KOPT-K1 (cell line): ENCODE results near the gene B4GALT6.
"Not testable (repeated sequence)": the region's sequence is repeated elsewhere in the genome, so short reads cannot be mapped to it uniquely, and the experiment has no call there.

Source experiments
- H3K27ac ChIP-seq: fragments of 200-600 bp; sonication (generic); 2 replicates; pipeline ENCODE4 v1.5.1; 2016; ENCODE audit warnings: antibody characterized with exemption, mild to moderate bottlenecking, low read depth, low read length; ENCODE audit not compliant: poor library complexity, severe bottlenecking
- H3K36me3 ChIP-seq: fragments of 200-600 bp; sonication (generic); 2 replicates; pipeline ENCODE4 v1.5.1; 2017; ENCODE audit warnings: antibody characterized with exemption, mild to moderate bottlenecking, low read length, moderate library complexity; ENCODE audit not compliant: insufficient read depth
- H3K9me3 ChIP-seq: fragments of 200-600 bp; sonication (generic); 2 replicates; pipeline ENCODE4 v1.5.1; 2017; ENCODE audit warnings: antibody characterized with exemption, low read length, mild to moderate bottlenecking; ENCODE audit not compliant: insufficient read depth, poor library complexity, severe bottlenecking

The B4GALT6 gene

DNA sequence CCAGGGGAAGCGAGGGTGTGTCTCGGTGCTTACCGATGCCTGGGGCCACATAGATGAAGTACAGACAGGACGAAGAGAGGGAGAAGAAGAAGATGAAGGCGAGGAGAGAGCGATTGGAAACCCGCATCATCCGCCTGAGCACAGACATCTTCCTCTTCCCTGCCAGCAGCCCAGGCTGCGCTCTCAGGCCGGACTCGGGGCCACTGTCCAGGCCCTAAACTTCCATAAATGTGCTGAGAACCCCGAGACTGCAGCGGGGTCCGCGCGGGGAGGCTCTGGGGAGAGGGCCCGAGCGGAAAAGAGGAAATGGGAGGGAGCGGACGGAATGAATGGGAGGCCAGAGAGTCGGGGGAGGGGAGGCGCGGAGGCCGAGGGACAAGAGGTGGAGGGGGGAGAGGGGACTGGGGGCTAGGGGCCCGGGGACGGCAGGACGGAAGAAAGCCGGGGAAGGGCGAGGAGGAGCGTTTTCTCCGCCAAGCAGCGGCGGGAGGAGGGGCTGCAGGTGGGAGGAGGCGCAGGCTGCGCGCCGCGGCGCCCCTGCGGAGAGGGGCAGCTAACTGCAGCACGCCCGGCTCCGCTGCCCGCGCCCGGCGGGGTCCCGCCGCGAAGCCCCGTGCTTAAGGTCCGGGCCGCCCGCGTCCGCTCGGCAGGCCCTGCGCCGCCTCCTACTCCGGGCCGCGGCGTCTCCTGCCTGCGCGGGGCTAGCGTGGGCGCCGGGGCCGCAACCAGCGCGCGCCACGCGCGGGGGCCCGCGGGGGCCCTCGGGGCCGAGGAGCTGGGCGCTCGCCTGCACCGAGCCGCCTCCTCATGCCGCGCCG, at the start of gene B4GALT6:
B4GALT6 (minus strand) TSS at position 303 of the 818 bp plus-strand sequence; CDS start at position 148, 155 bp downstream.
- peaks cover 23% of the 10 kb centered on the region for H3K9me3 ChIP-seq
- H3K27ac ChIP-seq = no peak within 1 kb of the TSS

GRCh38 chr18:31731628-31732027, 47.2 kb upstream of the B4GALT6 start:
- Histone ChIP-seq H3K27ac (no peak overlapping the region), H3K9me3 (no peaks in the 10 kb centered on the region), H3K36me3 (no peaks in the 10 kb centered on the region)

More for the DNA sequence above, at the start of gene B4GALT6:
- H3K36me3 ChIP-seq = no peaks in the 10 kb centered on the region

DNA sequence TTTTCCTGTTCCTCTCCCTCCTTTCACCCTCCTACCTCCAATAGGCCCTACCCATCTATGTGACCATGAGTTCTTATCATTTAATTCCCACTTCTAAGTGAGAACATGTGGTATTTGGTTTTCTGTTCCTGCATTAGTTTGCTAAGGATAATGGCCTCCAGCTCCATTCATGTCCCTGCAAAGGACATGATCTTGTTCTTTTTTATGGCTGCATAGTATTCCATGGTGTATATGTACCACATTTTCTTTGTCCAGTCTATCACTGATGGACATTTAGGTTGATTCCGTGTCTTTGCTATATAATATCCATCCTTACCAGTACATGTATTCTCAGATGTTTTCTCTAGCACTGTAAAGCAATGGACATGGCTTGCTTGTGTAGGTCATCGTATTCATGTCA, 44.8 kb upstream of the B4GALT6 start:
- not testable (repeated sequence) for H3K36me3 ChIP-seq, H3K27ac ChIP-seq, H3K9me3 ChIP-seq

- Histone ChIP-seq H3K36me3 (no peaks in the 10 kb centered on the region), H3K9me3 (peaks cover 7% of the 10 kb centered on the region), H3K27ac (no peak overlapping the region)
These were observed 39.8 kb upstream of the B4GALT6 start for GRCh38 chr18:31723990-31724711.

DNA sequence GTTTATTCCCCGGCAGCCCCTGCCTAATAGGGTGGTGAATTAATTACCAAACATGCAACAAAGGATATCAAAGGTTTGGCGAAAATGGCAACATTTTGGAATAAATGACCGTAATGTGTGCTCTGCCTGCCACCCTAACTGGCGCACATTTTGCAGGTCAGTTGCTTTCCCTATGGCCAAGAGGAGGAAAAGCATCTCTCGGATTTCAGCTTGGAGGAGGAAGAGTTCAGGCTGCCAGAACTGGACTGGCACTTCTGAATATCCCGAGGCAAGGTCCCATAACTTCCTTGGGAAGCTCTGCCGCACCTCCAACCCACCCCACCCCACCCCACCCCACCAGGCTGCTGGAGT, 39.2 kb upstream of the B4GALT6 start:
- Histone ChIP-seq H3K27ac (no peak overlapping the region), H3K9me3 (peaks cover 12% of the 10 kb centered on the region), H3K36me3 (no peaks in the 10 kb centered on the region)

- Histone ChIP-seq H3K27ac (no peak overlapping the region), H3K9me3 (peaks cover 14% of the 10 kb centered on the region), H3K36me3 (no peaks in the 10 kb centered on the region)
These were observed 38.1 kb upstream of the B4GALT6 start for GRCh38 chr18:31722369-31722957.

GRCh38 chr18:31721601-31722000, 37.2 kb upstream of the B4GALT6 start:
- no peaks in the 10 kb centered on the region for H3K36me3 ChIP-seq
- H3K27ac ChIP-seq = no peak overlapping the region
- peaks cover 14% of the 10 kb centered on the region for H3K9me3 ChIP-seq

GRCh38 chr18:31720867-31721266, 36.5 kb upstream of the B4GALT6 start:
- Histone ChIP-seq H3K27ac (no peak overlapping the region), H3K36me3 (no peaks in the 10 kb centered on the region), H3K9me3 (peaks cover 14% of the 10 kb centered on the region)

DNA sequence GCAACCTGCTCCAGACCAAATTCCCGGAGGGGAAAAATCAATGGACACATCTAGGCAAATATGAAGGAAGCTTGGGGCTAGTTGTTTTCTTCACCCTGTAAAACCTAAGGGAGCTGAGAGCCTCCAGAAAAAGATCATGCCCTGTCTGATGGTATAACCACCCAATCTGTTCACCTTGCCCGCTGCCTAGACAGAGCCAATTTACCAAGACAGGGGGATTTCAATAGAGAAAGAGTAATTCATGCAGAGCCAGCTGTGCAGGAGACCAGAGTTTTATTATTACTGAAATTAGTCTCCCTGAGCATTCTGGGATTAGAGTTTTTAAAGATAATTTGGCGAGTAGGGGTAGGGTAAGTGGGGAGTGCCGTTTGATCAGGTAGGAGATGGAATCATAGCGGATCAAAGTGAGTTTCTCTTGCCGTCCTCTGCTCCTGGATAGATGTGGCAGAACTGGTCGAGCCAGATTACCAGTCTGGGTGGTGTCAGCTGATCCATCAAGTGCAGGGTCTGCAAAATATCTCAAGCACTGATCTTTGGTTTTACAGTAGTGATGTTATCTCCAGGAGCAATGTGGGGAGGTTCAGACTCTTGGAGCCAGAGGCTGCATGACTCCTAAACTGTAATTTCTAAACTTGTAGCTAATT, 35.1 kb upstream of the B4GALT6 start:
- Histone ChIP-seq H3K36me3 (no peaks in the 10 kb centered on the region), H3K9me3 (peaks cover 14% of the 10 kb centered on the region), H3K27ac (no peak overlapping the region)

DNA sequence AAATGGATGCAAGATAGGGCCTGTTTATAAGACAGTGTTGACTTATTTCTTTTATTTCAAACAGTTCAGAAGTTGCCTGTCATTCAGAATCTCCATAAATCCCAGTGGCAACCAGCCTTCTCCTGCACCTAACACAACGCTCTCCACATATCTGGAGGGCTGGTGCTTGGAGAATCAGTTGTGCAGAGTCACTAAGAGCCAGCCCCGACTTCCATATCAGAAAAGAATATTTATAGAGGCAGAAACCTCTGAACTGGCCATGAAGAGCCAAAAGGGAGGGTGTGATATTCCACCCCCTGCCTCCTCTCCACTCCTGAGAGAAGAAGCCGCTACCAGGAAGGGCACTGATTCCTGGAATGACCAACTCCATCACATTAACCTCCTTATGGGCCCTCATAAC, 34.0 kb upstream of the B4GALT6 start:
- Histone ChIP-seq H3K9me3 (peaks cover 14% of the 10 kb centered on the region), H3K36me3 (no peaks in the 10 kb centered on the region), H3K27ac (no peak overlapping the region)

GRCh38 chr18:31716362-31716761, 32.0 kb upstream of the B4GALT6 start:
- Histone ChIP-seq H3K27ac (no peak overlapping the region), H3K36me3 (no peaks in the 10 kb centered on the region), H3K9me3 (peaks cover 14% of the 10 kb centered on the region)

- no peaks in the 10 kb centered on the region for H3K36me3 ChIP-seq
- no peak overlapping the region for H3K27ac ChIP-seq
- H3K9me3 ChIP-seq = no peaks in the 10 kb centered on the region
These were observed 27.2 kb upstream of the B4GALT6 start for GRCh38 chr18:31711365-31712172.

GRCh38 chr18:31710826-31711225, 26.4 kb upstream of the B4GALT6 start:
- no peaks in the 10 kb centered on the region for H3K9me3 ChIP-seq

GRCh38 chr18:31707815-31708214, 23.4 kb upstream of the B4GALT6 start:
- Histone ChIP-seq H3K36me3 (no peaks in the 10 kb centered on the region), H3K27ac (no peak overlapping the region)

More at GRCh38 chr18:31710826-31711225, 26.4 kb upstream of the B4GALT6 start:
- Histone ChIP-seq H3K27ac (no peak overlapping the region), H3K36me3 (no peaks in the 10 kb centered on the region)

More at GRCh38 chr18:31707815-31708214, 23.4 kb upstream of the B4GALT6 start:
- H3K9me3 ChIP-seq = no peaks in the 10 kb centered on the region
